Progenitor cell of endocrine pancreas (in vitro differentiated cells): ENCODE data around the gene DDIT3. TPM values are rescaled to one million over a fixed set of nuclear protein-coding genes. Genes with fewer than 3 reads are reported as not detected.
"Not testable (repeated sequence)": the region's sequence is repeated elsewhere in the genome, so short reads cannot be mapped to it uniquely, and the experiment has no call there.

Experiments
- DNase-seq: peaks from one replicate; pipeline ENCODE4 v3.0.0; 2021; ENCODE audit warnings: low spot score; ENCODE audit not compliant: unreplicated experiment
- H3K27ac Mint-ChIP-seq: 2 replicates; pipeline ENCODE4 v1.8.0; 2021; ENCODE audit warnings: mild to moderate bottlenecking, moderate library complexity, mixed read lengths
- H3K27me3 Mint-ChIP-seq: 2 replicates; pipeline ENCODE4 v1.8.0; 2021; ENCODE audit warnings: mixed read lengths
- H3K36me3 Mint-ChIP-seq: 2 replicates; pipeline ENCODE4 v1.8.0; 2022; ENCODE audit warnings: mixed read lengths; ENCODE audit not compliant: insufficient read depth
- H3K4me1 Mint-ChIP-seq: 2 replicates; pipeline ENCODE4 v1.8.0; 2021; ENCODE audit warnings: low read depth, mixed read lengths
- H3K4me3 Mint-ChIP-seq: 2 replicates; pipeline ENCODE4 v1.8.0; 2021; ENCODE audit warnings: low read depth, mild to moderate bottlenecking, moderate library complexity, mixed read lengths
- H3K9me3 Mint-ChIP-seq: 2 replicates; pipeline ENCODE4 v1.8.0; 2021; ENCODE audit warnings: low read depth, mixed read lengths
- total RNA-seq: library from RNA; stranded (reverse); gene quantifications from 2 replicates; pipeline ENCODE4 v1.2.1, GENCODE V29; 2021
- TF ChIP-seq, protein P1 (sequence below): fragments of 200-600 bp; sonication (generic); IDR thresholded peaks from one replicate; pipeline ENCODE4 v1.5.0; 2021; ENCODE audit warnings: antibody characterized with exemption, mild to moderate bottlenecking; ENCODE audit not compliant: unreplicated experiment

The DDIT3 gene
- total RNA-seq, 1 donor from 2014 or later = 15.7 TPM

DNA sequence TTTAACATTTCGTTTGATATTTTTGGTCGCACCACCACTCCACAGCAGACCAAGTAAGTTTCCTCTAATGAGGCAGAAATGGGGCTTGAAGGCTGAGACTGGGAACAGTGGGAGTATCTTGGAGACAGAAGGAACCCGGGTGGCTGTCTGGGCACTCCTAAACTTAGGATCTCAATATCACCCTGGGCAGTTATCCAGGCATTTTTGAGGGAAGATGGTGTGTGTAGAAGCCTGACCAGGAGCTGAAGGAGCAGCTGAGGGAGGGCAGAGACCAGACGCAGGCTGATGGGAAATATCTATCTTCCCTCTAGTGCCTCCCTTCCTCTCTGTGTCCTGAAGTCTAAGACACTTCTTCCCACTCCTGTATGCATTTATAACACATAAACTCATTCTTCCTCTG is 21.7 kb downstream of the DDIT3 start:
- H3K27ac Mint-ChIP-seq = peak overlapping the region; percentile 64
- H3K27me3 Mint-ChIP-seq = no peaks in the 10 kb centered on the region
- no peak for DNase-seq
- H3K4me3 Mint-ChIP-seq = no peak overlapping the region
- no peaks in the 10 kb centered on the region for H3K4me1 Mint-ChIP-seq
- TF ChIP-seq, protein P1, sequence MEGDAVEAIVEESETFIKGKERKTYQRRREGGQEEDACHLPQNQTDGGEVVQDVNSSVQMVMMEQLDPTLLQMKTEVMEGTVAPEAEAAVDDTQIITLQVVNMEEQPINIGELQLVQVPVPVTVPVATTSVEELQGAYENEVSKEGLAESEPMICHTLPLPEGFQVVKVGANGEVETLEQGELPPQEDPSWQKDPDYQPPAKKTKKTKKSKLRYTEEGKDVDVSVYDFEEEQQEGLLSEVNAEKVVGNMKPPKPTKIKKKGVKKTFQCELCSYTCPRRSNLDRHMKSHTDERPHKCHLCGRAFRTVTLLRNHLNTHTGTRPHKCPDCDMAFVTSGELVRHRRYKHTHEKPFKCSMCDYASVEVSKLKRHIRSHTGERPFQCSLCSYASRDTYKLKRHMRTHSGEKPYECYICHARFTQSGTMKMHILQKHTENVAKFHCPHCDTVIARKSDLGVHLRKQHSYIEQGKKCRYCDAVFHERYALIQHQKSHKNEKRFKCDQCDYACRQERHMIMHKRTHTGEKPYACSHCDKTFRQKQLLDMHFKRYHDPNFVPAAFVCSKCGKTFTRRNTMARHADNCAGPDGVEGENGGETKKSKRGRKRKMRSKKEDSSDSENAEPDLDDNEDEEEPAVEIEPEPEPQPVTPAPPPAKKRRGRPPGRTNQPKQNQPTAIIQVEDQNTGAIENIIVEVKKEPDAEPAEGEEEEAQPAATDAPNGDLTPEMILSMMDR = no peak
- H3K36me3 Mint-ChIP-seq = peaks cover 50% of the 10 kb centered on the region
- H3K9me3 Mint-ChIP-seq = no peaks in the 10 kb centered on the region

DNA sequence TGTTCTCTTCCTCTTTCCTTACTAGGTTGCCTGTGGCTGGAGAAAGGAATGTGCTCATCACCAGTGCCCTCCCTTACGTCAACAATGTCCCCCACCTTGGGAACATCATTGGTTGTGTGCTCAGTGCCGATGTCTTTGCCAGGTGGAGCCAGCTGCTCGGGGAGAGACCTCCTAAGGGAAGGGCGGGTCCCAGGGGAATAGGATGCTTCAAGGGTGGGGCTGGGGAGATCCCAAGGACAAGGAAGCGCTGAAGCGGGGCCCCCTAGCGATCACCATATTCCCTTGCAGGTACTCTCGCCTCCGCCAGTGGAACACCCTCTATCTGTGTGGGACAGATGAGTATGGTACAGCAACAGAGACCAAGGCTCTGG is 22.2 kb downstream of the DDIT3 start:
- no peak for DNase-seq
- peaks cover 49% of the 10 kb centered on the region for H3K36me3 Mint-ChIP-seq
- no peaks in the 10 kb centered on the region for H3K9me3 Mint-ChIP-seq
- no peaks in the 10 kb centered on the region for H3K4me1 Mint-ChIP-seq
- TF ChIP-seq, protein P1 = no peak
- H3K27ac Mint-ChIP-seq = no peak overlapping the region
- H3K27me3 Mint-ChIP-seq = no peaks in the 10 kb centered on the region
- no peak overlapping the region for H3K4me3 Mint-ChIP-seq

DNA sequence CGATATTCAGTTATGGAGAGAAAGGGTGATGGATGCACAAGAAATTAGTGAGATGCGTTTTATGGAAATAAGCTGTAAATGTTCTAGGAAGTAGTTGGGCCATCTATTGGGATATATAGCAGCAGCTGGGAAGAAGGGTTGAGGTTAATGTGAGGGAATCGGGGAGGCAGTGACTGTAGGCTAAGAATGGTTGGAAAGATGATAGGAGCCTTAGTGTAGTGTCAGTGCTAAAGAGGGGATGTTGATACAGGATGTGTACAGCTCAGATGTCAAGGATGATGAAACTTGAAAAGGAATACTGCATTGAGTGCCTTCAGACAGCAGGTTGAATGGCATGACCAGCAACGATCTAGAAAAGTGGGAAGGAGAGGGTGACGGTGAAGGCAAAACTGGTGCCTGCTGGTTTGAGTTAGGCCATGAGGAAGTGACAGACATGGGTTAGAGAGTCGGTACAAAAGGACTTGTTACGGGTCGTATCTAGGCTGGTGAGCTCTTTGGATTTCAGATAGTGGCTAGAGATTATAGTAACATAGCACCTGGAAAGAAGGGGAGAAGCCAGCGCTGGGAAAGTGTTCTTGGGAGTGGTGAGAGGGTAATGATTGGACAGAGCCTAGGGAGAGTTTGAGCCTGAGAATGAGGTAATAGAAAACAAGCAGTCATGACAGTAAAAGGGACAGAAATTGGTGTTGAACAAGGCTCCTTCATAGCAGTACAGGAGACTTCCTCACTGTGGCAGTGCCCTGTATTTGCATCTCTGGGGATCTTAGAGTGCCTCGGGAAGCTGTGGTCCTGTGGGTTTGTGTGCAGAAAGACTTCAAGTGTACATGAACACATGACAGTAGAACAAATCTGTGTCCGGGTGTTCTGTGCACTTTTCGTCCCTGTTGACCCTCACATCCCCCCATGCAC is 22.8 kb downstream of the DDIT3 start:
- Mint-ChIP-seq H3K4me3 (no peak overlapping the region), H3K36me3 (peaks cover 51% of the 10 kb centered on the region), H3K27ac (peak overlapping the region; percentile 49), H3K9me3 (peaks cover 2% of the 10 kb centered on the region), H3K4me1 (no peaks in the 10 kb centered on the region), H3K27me3 (no peaks in the 10 kb centered on the region)
- TF ChIP-seq, protein P1 = no peak
- DNase-seq = no peak

DNA sequence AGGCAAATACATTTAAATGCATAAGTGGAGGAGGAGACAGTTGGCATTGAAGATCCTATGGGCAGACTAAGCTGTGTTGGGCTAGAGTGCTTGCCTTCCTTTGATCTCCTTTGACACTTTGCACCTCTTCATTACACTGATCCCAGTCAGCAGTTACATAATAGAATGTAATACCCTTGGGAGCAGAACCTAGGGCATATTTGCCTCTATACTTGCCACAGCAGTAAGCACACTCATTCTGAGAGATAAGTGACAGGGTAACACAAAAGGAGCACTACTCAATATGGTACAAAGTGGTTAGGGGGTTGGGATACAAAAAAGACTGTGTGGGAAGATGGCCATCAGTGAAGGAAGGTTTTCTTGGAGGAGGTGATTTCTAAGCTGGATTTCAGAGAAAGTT is 23.5 kb downstream of the DDIT3 start:
- TF ChIP-seq, protein P1 = no peak
- Mint-ChIP-seq H3K36me3 (peaks cover 48% of the 10 kb centered on the region), H3K27ac (no peak overlapping the region), H3K27me3 (no peaks in the 10 kb centered on the region), H3K4me3 (no peak overlapping the region), H3K9me3 (peaks cover 2% of the 10 kb centered on the region), H3K4me1 (no peaks in the 10 kb centered on the region)
- DNase-seq = no peak

DNA sequence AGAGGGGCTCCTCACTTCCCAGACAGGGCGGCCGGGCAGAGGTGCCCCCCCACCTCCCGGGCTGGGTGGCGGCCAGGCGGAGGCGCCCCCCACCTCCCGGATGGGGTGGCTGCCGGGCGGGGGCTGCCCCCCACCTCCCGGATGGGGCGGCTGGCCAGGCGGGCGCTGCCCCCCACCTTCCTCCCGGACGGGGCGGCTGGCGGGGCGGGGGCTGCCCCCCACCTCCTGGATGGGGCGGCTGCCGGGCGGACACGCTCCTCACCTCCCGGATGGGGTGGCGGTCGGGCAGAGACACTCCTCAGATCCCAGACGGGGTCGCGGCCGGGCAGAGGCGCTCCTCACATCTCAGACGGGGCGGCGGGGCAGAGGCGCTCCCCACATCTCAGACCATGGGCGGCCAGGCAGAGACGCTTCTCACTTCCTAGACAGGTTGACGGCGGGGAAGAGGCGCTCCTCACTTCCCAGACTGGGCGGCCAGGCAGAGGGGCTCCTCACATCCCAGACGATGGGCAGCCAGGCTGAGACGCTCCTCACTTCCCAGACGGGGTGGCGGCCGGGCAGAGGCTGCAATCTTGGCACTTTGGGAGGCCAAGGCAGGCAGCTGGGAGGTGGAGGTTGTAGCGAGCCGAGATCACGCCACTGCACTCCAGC is 25.1 kb downstream of the DDIT3 start:
- H3K4me1 Mint-ChIP-seq, H3K27me3 Mint-ChIP-seq, H3K4me3 Mint-ChIP-seq, H3K9me3 Mint-ChIP-seq, DNase-seq, H3K27ac Mint-ChIP-seq: not testable (repeated sequence)
- peaks cover 44% of the 10 kb centered on the region for H3K36me3 Mint-ChIP-seq
